ENCODE data around the gene ARL4A. TPM values are rescaled to one million over a fixed set of nuclear protein-coding genes. Genes with fewer than 3 reads are reported as not detected.

ARL4A gene
- total and polyA plus RNA-seq, 2 of the 8 experiments (the other 6 are each of a cell fraction or from before 2014, with no cell fraction given) = 14.5 to 29.2 TPM

DNA sequence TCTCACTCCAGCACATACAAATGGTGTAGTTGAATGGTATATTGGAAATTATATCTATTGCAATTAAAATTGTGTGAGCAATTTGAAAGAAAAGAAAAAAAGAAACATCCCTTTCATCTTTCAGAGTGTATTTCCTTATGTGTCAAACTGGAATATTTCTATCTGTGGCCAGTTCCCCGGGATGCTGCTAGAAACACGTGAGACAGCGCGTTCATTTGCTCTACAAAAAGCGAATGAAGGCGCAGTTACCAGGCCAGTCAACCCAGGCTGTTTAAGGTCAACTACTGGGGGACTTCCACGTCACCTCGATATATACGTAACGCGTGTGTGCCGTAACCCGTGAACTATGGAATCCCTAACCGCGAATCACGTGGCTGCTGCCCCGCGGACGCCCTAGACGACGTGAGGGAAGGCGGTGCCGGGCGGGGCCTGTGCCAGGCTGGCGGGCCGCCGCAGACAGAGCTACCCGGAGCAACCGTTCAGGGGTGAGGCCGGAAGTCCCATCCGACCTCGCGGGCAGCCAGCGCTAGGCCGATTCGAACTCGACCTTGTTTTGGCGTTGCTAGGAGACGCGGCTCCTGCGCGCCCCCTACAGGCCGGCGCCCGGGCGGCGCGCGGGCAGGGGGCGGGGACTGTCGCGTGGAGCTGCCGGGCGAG lies 1.1 kb upstream of the ARL4A start:
- no peaks in the 10 kb centered on the region; a peak in 1 of 8 replicates for H3K36me3 ChIP-seq (ENCODE audit: control insufficient read depth in 2 of 4, insufficient read depth in 4 of 4, low read length in 3 of 4)
- peak overlapping the region; percentile 95 for H4K8ac ChIP-seq (ENCODE audit: extremely low read depth, insufficient read depth, low read length)
- H3K23me2 ChIP-seq (ENCODE audit: low read depth, low read length) = no peaks in the 10 kb centered on the region; the same call in 1 of the 2 replicates
- POLR2A ChIA-PET (ENCODE audit: partially characterized antibody) = interaction anchor here (1.0 to 2.7 kb wide), 10 partner anchors 10 to 568 kb away, joined by 3 to 10 read pairs (median 4); no protein-coding TSS in a partner anchor
- H3K9me3 ChIP-seq (ENCODE audit: insufficient read depth in 2 of 2, low read depth in 1 of 2, low read length in 1 of 2) = no peaks in the 10 kb centered on the region
- DNase-seq (ENCODE audit: low read depth in 1 of 2, low spot score in 2 of 2) (peak; percentile 92 to 99), FAIRE-seq (no peak)
- 11% methylated on average over 54 of the region's 54 CpGs; no CpG with 5 or more reads in 1 of the 2 experiments for WGBS, 2 experiments (ENCODE audit: extremely low coverage in 1 of 2, insufficient coverage in 1 of 2, insufficient read length in 1 of 2, insufficient replicate concordance in 2 of 2, low coverage in 1 of 2, low lambda C conversion rate in 2 of 2, missing lambda C conversion rate in 1 of 2)
- peak overlapping the region; percentile 5; the same call in 1 of the 2 replicates for H3K27ac ChIP-seq (ENCODE audit: low read depth, low read length)
- no peak overlapping the region for H3K4ac ChIP-seq (replicated peaks; ENCODE audit: insufficient read length, low read depth, low read length)
- no peak overlapping the region for H3K56ac ChIP-seq (replicated peaks; ENCODE audit: insufficient read length, low read depth, low read length)
- no peak overlapping the region for H2AK5ac ChIP-seq (ENCODE audit: low read depth, low read length)
- H3K79me2 ChIP-seq (ENCODE audit: control insufficient read depth in 1 of 2, insufficient read depth in 2 of 2, low read length in 2 of 2) = peaks cover 0 to 36% of the 10 kb centered on the region in 2 experiments; a peak in 3 of 4 replicates
- H3K27me3 ChIP-seq (replicated peaks in 1 of 4; ENCODE audit: control insufficient read depth in 3 of 4, extremely low read depth in 1 of 4, insufficient read depth in 3 of 4, low read length in 3 of 4) = no peaks in the 10 kb centered on the region; a peak in 1 of 7 replicates
- H4K20me1 ChIP-seq (replicated peaks in 1 of 2; ENCODE audit: control insufficient read depth in 1 of 2, insufficient read depth in 2 of 2, low read length in 2 of 2) = no peaks in the 10 kb centered on the region
- peak overlapping the region; percentile 49 to 95 (median 88) for H3K4me3 ChIP-seq (ENCODE audit: extremely low read depth in 1 of 4, insufficient read depth in 2 of 4, low read depth in 3 of 4, low read length in 4 of 4)
- H3K79me1 ChIP-seq (ENCODE audit: low read depth, low read length) = no peaks in the 10 kb centered on the region
- H3K9ac ChIP-seq (replicated peaks in 1 of 4; ENCODE audit: extremely low read depth in 1 of 4, low read depth in 3 of 4, low read length in 3 of 4) = peak overlapping the region in 2 of 4 experiments; percentile 76 to 81; a peak in 4 of 7 replicates
- peak overlapping the region; percentile 85 for H2BK5ac ChIP-seq (ENCODE audit: low read depth, low read length)
- CTCF ChIA-PET (ENCODE audit: partially characterized antibody) = interaction anchor here (0.6 to 10.0 kb wide), 82 partner anchors 10 to 594 kb away, joined by 3 to 82 read pairs (median 4); no protein-coding TSS in a partner anchor
- peak overlapping the region; percentile 7 for H4K5ac ChIP-seq (ENCODE audit: insufficient read length, low read depth, low read length)
- H3K23ac ChIP-seq (ENCODE audit: insufficient read length) = no peak overlapping the region
- no peak overlapping the region for H3K14ac ChIP-seq (ENCODE audit: insufficient read length)
- peak overlapping the region; percentile 94 for H3K18ac ChIP-seq (ENCODE audit: extremely low read depth, low read length)
- H2AFZ ChIP-seq (ENCODE audit: low read length) = peak overlapping the region; percentile 82
- H4K91ac ChIP-seq (replicated peaks; ENCODE audit: insufficient read length, low read length) = peak overlapping the region; percentile 98
- peaks cover 0 to 7% (median 3%) of the 10 kb centered on the region in 4 experiments; a peak in 4 of 7 replicates for H3K4me1 ChIP-seq (replicated peaks in 1 of 4; ENCODE audit: control insufficient read depth in 3 of 4, insufficient read depth in 4 of 4, low read length in 3 of 4)
- H2BK12ac ChIP-seq (ENCODE audit: low read depth, low read length) = peak overlapping the region; percentile 91; the same call in 1 of the 2 replicates
- no peak overlapping the region for H2BK15ac ChIP-seq (ENCODE audit: low read length)
- H2BK120ac ChIP-seq (replicated peaks; ENCODE audit: low read depth, low read length) = no peak overlapping the region
- no peak overlapping the region for H2BK20ac ChIP-seq (ENCODE audit: low read length)
- H3K4me2 ChIP-seq (ENCODE audit: insufficient read depth in 1 of 2, low read depth in 2 of 2, low read length in 2 of 2) = peak overlapping the region; percentile 42 to 92
- TF ChIP-seq TBP (IDR thresholded peaks at IDR 0.05; ENCODE audit: low read depth, low read length) = peak; percentile 61; the same call in 1 of the 2 replicates
- TF ChIP-seq HDAC6 (IDR thresholded peaks at IDR 0.05; ENCODE audit: low read depth, low read length) = no peak
- TF ChIP-seq SP1 (IDR thresholded peaks at IDR 0.05; ENCODE audit: low read depth, low read length) = peak; percentile 41; the same call in 1 of the 2 replicates
- TF ChIP-seq BRCA1 (IDR thresholded peaks at IDR 0.05; ENCODE audit: low read depth, low read length) = no peak
- TF ChIP-seq SUZ12 (IDR thresholded peaks at IDR 0.05; ENCODE audit: low read length) = no peak
- TF ChIP-seq TAF1 (IDR thresholded peaks at IDR 0.05; ENCODE audit: low read depth, low read length) = peak; percentile 54
- no peak for TF ChIP-seq POU5F1 (IDR thresholded peaks at IDR 0.05; ENCODE audit: low read depth, low read length)
- no peak for TF ChIP-seq SP2 (IDR thresholded peaks at IDR 0.05; ENCODE audit: low read length)
- TF ChIP-seq EZH2 (IDR thresholded peaks at IDR 0.05; ENCODE audit: low read depth, low read length, severe bottlenecking) = no peak
- no peak for TF ChIP-seq BCL11A (IDR thresholded peaks at IDR 0.05; ENCODE audit: low read depth in 2 of 2, low read length in 2 of 2)
- TF ChIP-seq SAP30 (IDR thresholded peaks at IDR 0.05; ENCODE audit: insufficient read depth, insufficient replicate concordance, low read length) = no peak
- TF ChIP-seq, protein P1, sequence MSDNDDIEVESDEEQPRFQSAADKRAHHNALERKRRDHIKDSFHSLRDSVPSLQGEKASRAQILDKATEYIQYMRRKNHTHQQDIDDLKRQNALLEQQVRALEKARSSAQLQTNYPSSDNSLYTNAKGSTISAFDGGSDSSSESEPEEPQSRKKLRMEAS (IDR thresholded peaks at IDR 0.05) = peak; percentile 95

Data from H1 (cell line).